ENCODE data around the gene KLHDC8A. TPM values are rescaled to one million over a fixed set of nuclear protein-coding genes. Genes with fewer than 3 reads are reported as not detected.
A peak's percentile ranks its signal among the peaks of the same experiment; 100 is the strongest.

Gene KLHDC8A
- total and polyA plus RNA-seq, 2 of the 4 experiments (the other 2 are of a cell fraction): not detected

DNA sequence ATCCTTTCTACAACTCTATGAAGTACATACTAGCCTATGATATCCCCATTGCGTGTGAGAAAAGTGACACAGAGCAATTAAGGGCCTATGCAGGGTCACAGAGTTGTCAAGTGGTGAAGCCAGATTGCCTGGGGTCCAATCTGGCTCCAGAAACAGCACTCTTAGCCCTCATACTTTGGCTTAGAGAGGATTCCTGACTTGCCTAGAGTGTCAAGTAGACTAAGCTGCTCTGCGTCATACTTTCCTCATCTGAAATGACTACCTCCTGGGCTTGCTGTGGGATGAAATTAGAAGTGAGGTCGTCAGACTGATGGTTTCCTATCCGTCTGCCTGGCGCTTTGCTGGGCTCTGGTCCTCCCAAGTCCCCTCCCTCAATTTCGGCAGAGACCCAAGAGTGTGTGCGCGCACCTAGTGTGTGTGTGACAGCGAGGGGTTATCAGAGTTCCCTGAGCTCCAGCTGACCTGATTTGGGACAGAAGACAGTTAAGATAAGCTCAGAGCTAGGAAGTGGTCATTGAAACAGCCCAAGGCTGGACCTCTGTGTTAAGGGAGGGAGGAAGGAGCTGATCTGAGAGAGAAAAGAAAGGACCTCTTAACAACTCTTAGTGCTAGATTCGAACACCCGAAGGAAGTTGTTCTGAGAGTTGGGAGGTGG, 29.8 kb downstream of the KLHDC8A start:
- no peak overlapping the region for H3K56ac ChIP-seq (ENCODE audit: extremely low read depth, insufficient read depth, low read length)
- ATAC-seq (ENCODE audit: low read depth) (no peak), DNase-seq (peak; percentile 56)
- no peak overlapping the region for H3K27ac ChIP-seq (ENCODE audit: insufficient read depth, low read length)
- POLR2A ChIA-PET (ENCODE audit: unreplicated experiment): interaction anchor here (0.6 kb wide), 1 partner anchor 190 kb away, joined by 4 read pairs; no protein-coding TSS in a partner anchor
- no peak overlapping the region for H2BK15ac ChIP-seq (ENCODE audit: low read depth, low read length)
- H3K4me3 ChIP-seq (ENCODE audit: insufficient read depth, low read depth, low read length): no peak overlapping the region
- H3K14ac ChIP-seq (replicated peaks; ENCODE audit: low read depth, low read length): no peak overlapping the region
- H2AK5ac ChIP-seq (ENCODE audit: low read depth, low read length): no peak overlapping the region
- H4K20me1 ChIP-seq (ENCODE audit: insufficient read depth, low read length): no peaks in the 10 kb centered on the region
- H2BK20ac ChIP-seq (ENCODE audit: low read depth, low read length): 0 out of 2 replicates have a peak overlapping the region, but pooled peaks have one; percentile 14
- no peak overlapping the region for H4K5ac ChIP-seq (ENCODE audit: low read depth, low read length)
- no peak overlapping the region for H4K91ac ChIP-seq (ENCODE audit: insufficient read depth, low read depth, low read length)
- H3K79me1 ChIP-seq (ENCODE audit: low read depth in 1 of 2, low read length in 2 of 2): peaks cover 3 to 16% of the 10 kb centered on the region in 2 experiments; a peak in 3 of 4 replicates
- H2AK9ac ChIP-seq (replicated peaks; ENCODE audit: low read depth, low read length, poor library complexity): peak overlapping the region; percentile 37
- no peak overlapping the region for H3K23ac ChIP-seq (ENCODE audit: low read depth, low read length)
- H3K18ac ChIP-seq (ENCODE audit: low read depth, low read length): no peak overlapping the region
- peaks cover 22% of the 10 kb centered on the region for H3K27me3 ChIP-seq (ENCODE audit: control insufficient read depth, insufficient read depth, low read length)
- no CpG with 5 or more reads among the region's 11 CpGs for WGBS, 2 experiments (ENCODE audit: extremely low coverage in 2 of 2, insufficient read length in 1 of 2)
- in situ Hi-C loops (cut with MboI; ENCODE audit: low sequenced_read_pairs) (no loop called here), intact Hi-C loops (cut with micrococcal nuclease) (loop anchor here (10.0 kb wide), 1 partner anchor 152 kb away; no protein-coding TSS in a partner anchor), dilution Hi-C loops (cut with HindIII; ENCODE audit: low sequenced_read_pairs, unreplicated experiment) (no loop called here)
- H3K4ac ChIP-seq (ENCODE audit: low read depth, low read length): no peak overlapping the region
- H3K9me1 ChIP-seq (ENCODE audit: insufficient read depth, low read length): peaks cover 12% of the 10 kb centered on the region
- H3K36me3 ChIP-seq (ENCODE audit: control insufficient read depth, insufficient read depth, low read length): no peaks in the 10 kb centered on the region
- H2BK120ac ChIP-seq (ENCODE audit: low read depth, low read length): peak overlapping the region; percentile 26; the same call in 1 of the 2 replicates
- H2AFZ ChIP-seq (replicated peaks; ENCODE audit: low read length, poor library complexity): peak overlapping the region; percentile 54
- no peaks in the 10 kb centered on the region for H3K9me3 ChIP-seq (ENCODE audit: control insufficient read depth, insufficient read depth, low read length)
- no TSS peak for BruUV-seq (replicated peaks)
- CTCF ChIA-PET: interaction anchor here (0.6 to 4.7 kb wide), 4 partner anchors 51 to 185 kb away, joined by 3 to 126 read pairs (median 4); no protein-coding TSS in a partner anchor
- H3K4me1 ChIP-seq (ENCODE audit: control insufficient read depth, insufficient read depth, low read length): peaks cover 14% of the 10 kb centered on the region
- H3K4me2 ChIP-seq (ENCODE audit: low read depth, low read length): no peak overlapping the region
- H2BK5ac ChIP-seq (ENCODE audit: low read depth, low read length, poor library complexity, severe bottlenecking): no peak overlapping the region
- no peak overlapping the region for H3K9ac ChIP-seq (ENCODE audit: low read depth, low read length)
- no peak overlapping the region for H4K8ac ChIP-seq (ENCODE audit: low read depth in 2 of 2, low read length in 2 of 2)
- TF ChIP-seq, protein P1, sequence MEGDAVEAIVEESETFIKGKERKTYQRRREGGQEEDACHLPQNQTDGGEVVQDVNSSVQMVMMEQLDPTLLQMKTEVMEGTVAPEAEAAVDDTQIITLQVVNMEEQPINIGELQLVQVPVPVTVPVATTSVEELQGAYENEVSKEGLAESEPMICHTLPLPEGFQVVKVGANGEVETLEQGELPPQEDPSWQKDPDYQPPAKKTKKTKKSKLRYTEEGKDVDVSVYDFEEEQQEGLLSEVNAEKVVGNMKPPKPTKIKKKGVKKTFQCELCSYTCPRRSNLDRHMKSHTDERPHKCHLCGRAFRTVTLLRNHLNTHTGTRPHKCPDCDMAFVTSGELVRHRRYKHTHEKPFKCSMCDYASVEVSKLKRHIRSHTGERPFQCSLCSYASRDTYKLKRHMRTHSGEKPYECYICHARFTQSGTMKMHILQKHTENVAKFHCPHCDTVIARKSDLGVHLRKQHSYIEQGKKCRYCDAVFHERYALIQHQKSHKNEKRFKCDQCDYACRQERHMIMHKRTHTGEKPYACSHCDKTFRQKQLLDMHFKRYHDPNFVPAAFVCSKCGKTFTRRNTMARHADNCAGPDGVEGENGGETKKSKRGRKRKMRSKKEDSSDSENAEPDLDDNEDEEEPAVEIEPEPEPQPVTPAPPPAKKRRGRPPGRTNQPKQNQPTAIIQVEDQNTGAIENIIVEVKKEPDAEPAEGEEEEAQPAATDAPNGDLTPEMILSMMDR (conservative IDR thresholded peaks at IDR 0.05; ENCODE audit: low read depth, low read length): no peak
- TF ChIP-seq FOS (IDR thresholded peaks at IDR 0.05; ENCODE audit: low read depth, low read length) (no peak), CEBPB (IDR thresholded peaks at IDR 0.05; ENCODE audit: low read depth, low read length) (no peak), CHD1 (IDR thresholded peaks at IDR 0.05; ENCODE audit: low read depth, low read length) (no peak), NFE2L2 (IDR thresholded peaks at IDR 0.05; ENCODE audit: low read depth, low read length) (no peak), MAZ (IDR thresholded peaks at IDR 0.05; ENCODE audit: borderline replicate concordance, low read depth, low read length) (no peak), MXI1 (IDR thresholded peaks at IDR 0.05; ENCODE audit: borderline replicate concordance, low read depth, low read length) (no peak), BHLHE40 (IDR thresholded peaks at IDR 0.05; ENCODE audit: low read depth, low read length) (no peak), RFX5 (IDR thresholded peaks at IDR 0.05; ENCODE audit: low read depth, low read length) (no peak), SMC3 (IDR thresholded peaks at IDR 0.05; ENCODE audit: low read depth, low read length) (no peak), MAFK (IDR thresholded peaks at IDR 0.05; ENCODE audit: low read depth, low read length) (no peak), POLR2A (IDR thresholded peaks at IDR 0.05; ENCODE audit: low read depth, low read length) (no peak), RAD21 (IDR thresholded peaks at IDR 0.05; ENCODE audit: low read length) (no peak)
- TF ChIP-seq, protein P2, sequence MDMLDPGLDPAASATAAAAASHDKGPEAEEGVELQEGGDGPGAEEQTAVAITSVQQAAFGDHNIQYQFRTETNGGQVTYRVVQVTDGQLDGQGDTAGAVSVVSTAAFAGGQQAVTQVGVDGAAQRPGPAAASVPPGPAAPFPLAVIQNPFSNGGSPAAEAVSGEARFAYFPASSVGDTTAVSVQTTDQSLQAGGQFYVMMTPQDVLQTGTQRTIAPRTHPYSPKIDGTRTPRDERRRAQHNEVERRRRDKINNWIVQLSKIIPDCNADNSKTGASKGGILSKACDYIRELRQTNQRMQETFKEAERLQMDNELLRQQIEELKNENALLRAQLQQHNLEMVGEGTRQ (IDR thresholded peaks at IDR 0.05; ENCODE audit: low read depth, low read length): no peak
- TF ChIP-seq, protein P3, sequence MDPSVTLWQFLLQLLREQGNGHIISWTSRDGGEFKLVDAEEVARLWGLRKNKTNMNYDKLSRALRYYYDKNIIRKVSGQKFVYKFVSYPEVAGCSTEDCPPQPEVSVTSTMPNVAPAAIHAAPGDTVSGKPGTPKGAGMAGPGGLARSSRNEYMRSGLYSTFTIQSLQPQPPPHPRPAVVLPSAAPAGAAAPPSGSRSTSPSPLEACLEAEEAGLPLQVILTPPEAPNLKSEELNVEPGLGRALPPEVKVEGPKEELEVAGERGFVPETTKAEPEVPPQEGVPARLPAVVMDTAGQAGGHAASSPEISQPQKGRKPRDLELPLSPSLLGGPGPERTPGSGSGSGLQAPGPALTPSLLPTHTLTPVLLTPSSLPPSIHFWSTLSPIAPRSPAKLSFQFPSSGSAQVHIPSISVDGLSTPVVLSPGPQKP (IDR thresholded peaks at IDR 0.05; ENCODE audit: borderline replicate concordance, low read depth, low read length): no peak

All from IMR-90 (cell line).